Astrocyte of the hippocampus (primary cell): ENCODE data around the gene SPATA13.
"Not testable (repeated sequence)": the region's sequence is repeated elsewhere in the genome, so short reads cannot be mapped to it uniquely, and the experiment has no call there.

ENCODE experiments used
- DNase-seq: peaks from one replicate; pipeline ENCODE4 v3.0.0; 2011; ENCODE audit warnings: low read depth, low spot score

SPATA13 gene

GRCh38 chr13:24279327-24280110 lies 119.0 kb downstream of the SPATA13 start:
- DNase-seq, result no peak

- no peak for DNase-seq
Measured at GRCh38 chr13:24280720-24281119, 120.2 kb downstream of the SPATA13 start.

GRCh38 chr13:24281188-24282008 lies 120.9 kb downstream of the SPATA13 start:
- no peak for DNase-seq

GRCh38 chr13:24282256-24282655 lies 121.7 kb downstream of the SPATA13 start:
- no peak for DNase-seq

- no peak for DNase-seq
Measured at GRCh38 chr13:24284889-24285565, 124.5 kb downstream of the SPATA13 start.

- DNase-seq, result no peak
Measured at GRCh38 chr13:24286624-24287023, 126.1 kb downstream of the SPATA13 start.

- DNase-seq, result no peak
Measured at GRCh38 chr13:24287748-24288287, 127.3 kb downstream of the SPATA13 start.

- no peak for DNase-seq
Measured at GRCh38 chr13:24288870-24289269, 128.3 kb downstream of the SPATA13 start.

- no peak for DNase-seq
Measured at GRCh38 chr13:24290280-24290932, 129.9 kb downstream of the SPATA13 start.

GRCh38 chr13:24292481-24292880 lies 132.0 kb downstream of the SPATA13 start:
- peak; percentile 44 for DNase-seq

- DNase-seq, result no peak
Measured at GRCh38 chr13:24293746-24294145, 133.2 kb downstream of the SPATA13 start.

- no peak for DNase-seq
Measured at GRCh38 chr13:24299488-24300114, 139.1 kb downstream of the SPATA13 start.

- no peak for DNase-seq
Measured at GRCh38 chr13:24301434-24301833, 140.9 kb downstream of the SPATA13 start.

GRCh38 chr13:24301911-24302310 lies 141.4 kb downstream of the SPATA13 start:
- no peak for DNase-seq

- DNase-seq, result no peak
Measured at GRCh38 chr13:24304620-24305019, 144.1 kb downstream of the SPATA13 start.

- peak; percentile 15 for DNase-seq
Measured at GRCh38 chr13:24306632-24307031, 146.1 kb downstream of the SPATA13 start.

GRCh38 chr13:24307211-24308067 lies 146.9 kb downstream of the SPATA13 start:
- peak; percentile 14 for DNase-seq

GRCh38 chr13:24308068-24308445 lies 147.5 kb downstream of the SPATA13 start:
- no peak for DNase-seq

GRCh38 chr13:24308488-24309020 lies 148.0 kb downstream of the SPATA13 start:
- DNase-seq, result no peak

- not testable (repeated sequence) for DNase-seq
Measured at GRCh38 chr13:24309300-24309699, 148.8 kb downstream of the SPATA13 start, which contains the start of gene C1QTNF9. Gene C1QTNF9 (plus strand): TSS chr13:24309580. CDS start chr13:24316004, 6,424 bp downstream.
